ENCODE results near the gene CIPC. TPM values are rescaled to one million over a fixed set of nuclear protein-coding genes. Genes with fewer than 3 reads are reported as not detected.

Gene CIPC
- total RNA-seq, 2 donors from 2014 or later, result 28.8 to 32.4 TPM

Other genes with a start within 250 kb of the CIPC start
- gene IRF2BPL, start 69.5 kb upstream of the CIPC start, total RNA-seq, result 10 to 100 TPM; 35.7 to 43.3 TPM
- not detected for gene ZDHHC22, start 43.5 kb downstream of the CIPC start, total RNA-seq
- not detected for gene TMEM63C, start 83.5 kb downstream of the CIPC start, total RNA-seq
- not detected for gene NGB, start 172.9 kb downstream of the CIPC start, total RNA-seq
- gene POMT2, start 222.6 kb downstream of the CIPC start, total RNA-seq, result 10 to 100 TPM; 20.5 TPM
- gene GSTZ1, start 222.8 kb downstream of the CIPC start, total RNA-seq, result 1 to 10 TPM; 4.7 to 9.3 TPM